Measurements from ENCODE around the gene DDR2.
"Not testable (repeated sequence)": the region's sequence is repeated elsewhere in the genome, so short reads cannot be mapped to it uniquely, and the experiment has no call there.

The DDR2 gene

GRCh38 chr1:162724583-162725120 lies 92.4 kb downstream of the DDR2 start:
- ChIA-PET POLR2A (no interaction called here), CTCF (interaction anchor here (1.2 kb wide), 1 partner anchor 15 kb away, joined by 4 read pairs; no protein-coding TSS in a partner anchor)
- TF ChIP-seq FOXA1 (IDR thresholded peaks at IDR 0.05) (no peak), FOXK2 (IDR thresholded peaks at IDR 0.05) (no peak), LEF1 (IDR thresholded peaks at IDR 0.05; ENCODE audit: borderline replicate concordance) (no peak), CTBP1 (IDR thresholded peaks at IDR 0.05; ENCODE audit: borderline replicate concordance) (no peak), L3MBTL2 (conservative IDR thresholded peaks at IDR 0.05) (no peak), TARDBP (IDR thresholded peaks at IDR 0.05) (no peak), BHLHE40 (IDR thresholded peaks at IDR 0.05; ENCODE audit: borderline replicate concordance) (no peak), HDGF (IDR thresholded peaks at IDR 0.05; ENCODE audit: borderline replicate concordance) (no peak), PKNOX1 (IDR thresholded peaks at IDR 0.05) (no peak), SUZ12 (IDR thresholded peaks at IDR 0.05) (no peak), ELF4 (IDR thresholded peaks at IDR 0.05) (no peak)
- DNase-seq (ENCODE audit: extremely low spot score): no peak

GRCh38 chr1:162725301-162725837 lies 93.1 kb downstream of the DDR2 start:
- ChIA-PET POLR2A (no interaction called here), CTCF (no interaction called here)
- no peak for TF ChIP-seq ELF4 (IDR thresholded peaks at IDR 0.05)
- TF ChIP-seq SUZ12 (IDR thresholded peaks at IDR 0.05): no peak
- no peak for TF ChIP-seq FOXM1 (IDR thresholded peaks at IDR 0.05; ENCODE audit: borderline replicate concordance)
- no peak for TF ChIP-seq ZNF384 (IDR thresholded peaks at IDR 0.05)
- no peak for TF ChIP-seq NFRKB (IDR thresholded peaks at IDR 0.05)
- TF ChIP-seq HDGF (IDR thresholded peaks at IDR 0.05; ENCODE audit: borderline replicate concordance): no peak
- TF ChIP-seq LEF1 (IDR thresholded peaks at IDR 0.05; ENCODE audit: borderline replicate concordance): no peak
- TF ChIP-seq L3MBTL2 (conservative IDR thresholded peaks at IDR 0.05): no peak
- TF ChIP-seq SP1 (IDR thresholded peaks at IDR 0.05): no peak
- TF ChIP-seq BHLHE40 (IDR thresholded peaks at IDR 0.05; ENCODE audit: borderline replicate concordance): no peak
- TF ChIP-seq CTBP1 (IDR thresholded peaks at IDR 0.05; ENCODE audit: borderline replicate concordance): no peak
- no peak for TF ChIP-seq ARNT (IDR thresholded peaks at IDR 0.05)
- TF ChIP-seq PKNOX1 (IDR thresholded peaks at IDR 0.05): no peak
- DNase-seq (ENCODE audit: extremely low spot score): no peak

DNA sequence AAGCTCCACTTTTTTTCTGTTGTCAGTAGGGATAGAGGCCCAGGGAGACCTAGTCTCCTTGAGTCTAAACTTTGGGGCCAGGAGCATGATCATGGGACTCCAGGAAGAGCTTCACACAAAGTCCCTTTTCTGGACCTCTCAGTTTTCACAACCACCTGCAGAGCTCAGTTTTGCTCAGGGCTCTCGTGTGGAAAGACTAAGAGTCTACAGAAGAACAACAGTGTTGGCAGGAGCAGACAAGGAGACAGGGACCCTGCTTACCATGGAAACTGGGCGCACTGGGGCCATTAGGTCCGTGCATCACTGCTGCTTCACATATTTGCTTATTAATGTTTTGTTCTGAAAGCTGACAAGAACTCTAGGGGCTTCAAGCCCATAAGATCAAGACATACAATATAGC lies 94.3 kb downstream of the DDR2 start:
- TF ChIP-seq HDGF (IDR thresholded peaks at IDR 0.05; ENCODE audit: borderline replicate concordance) (no peak), PKNOX1 (IDR thresholded peaks at IDR 0.05) (no peak), CTBP1 (IDR thresholded peaks at IDR 0.05; ENCODE audit: borderline replicate concordance) (no peak), BHLHE40 (IDR thresholded peaks at IDR 0.05; ENCODE audit: borderline replicate concordance) (no peak), FOXA1 (IDR thresholded peaks at IDR 0.05) (no peak), TARDBP (IDR thresholded peaks at IDR 0.05) (no peak), LEF1 (IDR thresholded peaks at IDR 0.05; ENCODE audit: borderline replicate concordance) (no peak), NFRKB (IDR thresholded peaks at IDR 0.05) (no peak), ELF4 (IDR thresholded peaks at IDR 0.05) (no peak), FOXK2 (IDR thresholded peaks at IDR 0.05) (no peak)
- CTCF ChIA-PET: no interaction called here
- no peak for DNase-seq (ENCODE audit: extremely low spot score)
- POLR2A ChIA-PET: no interaction called here

GRCh38 chr1:162727493-162727892 lies 95.2 kb downstream of the DDR2 start:
- POLR2A ChIA-PET; DNase-seq (ENCODE audit: extremely low spot score); CTCF ChIA-PET: not testable (repeated sequence)

- ChIA-PET CTCF (no interaction called here), POLR2A (no interaction called here)
- no peak for DNase-seq (ENCODE audit: extremely low spot score)
- TF ChIP-seq FOXA1 (IDR thresholded peaks at IDR 0.05): no peak
- no peak for TF ChIP-seq LEF1 (IDR thresholded peaks at IDR 0.05; ENCODE audit: borderline replicate concordance)
- no peak for TF ChIP-seq FOXM1 (IDR thresholded peaks at IDR 0.05; ENCODE audit: borderline replicate concordance)
- TF ChIP-seq PKNOX1 (IDR thresholded peaks at IDR 0.05): no peak
- TF ChIP-seq FOXK2 (IDR thresholded peaks at IDR 0.05): no peak
- no peak for TF ChIP-seq ELF4 (IDR thresholded peaks at IDR 0.05)
- TF ChIP-seq L3MBTL2 (conservative IDR thresholded peaks at IDR 0.05): no peak
- no peak for TF ChIP-seq BHLHE40 (IDR thresholded peaks at IDR 0.05; ENCODE audit: borderline replicate concordance)
- no peak for TF ChIP-seq NFRKB (IDR thresholded peaks at IDR 0.05)
Measured at GRCh38 chr1:162728573-162728972, 96.3 kb downstream of the DDR2 start.

DNA sequence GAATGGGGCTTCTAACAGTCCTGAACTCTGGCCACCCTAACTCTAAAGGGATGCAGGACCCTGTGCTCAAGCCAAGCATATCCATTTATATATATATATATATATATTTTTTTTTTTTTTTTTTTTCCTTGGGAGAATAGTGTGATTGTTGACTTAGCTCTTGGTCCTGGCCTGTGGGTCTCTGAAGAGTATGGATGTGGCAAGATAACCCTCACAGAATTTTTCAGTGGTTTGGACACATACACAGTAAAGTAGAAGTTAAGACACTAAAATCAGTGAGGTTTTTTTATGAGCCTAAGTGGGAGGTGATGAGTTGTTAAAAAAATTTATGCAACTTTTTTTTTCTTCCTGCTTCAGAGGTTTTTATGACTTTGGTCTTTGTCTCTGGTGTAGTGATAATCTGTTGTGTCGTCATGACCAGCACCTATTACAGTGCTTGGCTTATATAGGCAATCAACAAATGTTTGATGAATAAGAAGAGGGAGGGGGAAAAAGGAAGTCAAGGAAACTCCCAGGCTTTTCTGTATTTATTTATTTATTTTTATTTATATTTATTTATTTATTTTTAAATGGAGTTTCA lies 97.0 kb downstream of the DDR2 start:
- CTCF ChIA-PET; POLR2A ChIA-PET; DNase-seq (ENCODE audit: extremely low spot score): not testable (repeated sequence)

Data from HEK293T (cell line).